DMS153 (cell line): ENCODE measurements around the gene NTPCR.

Experiments used
- DNase-seq: peaks from one replicate; lab custom pipeline; 2025; lab: John Stamatoyannopoulos, UW

Gene NTPCR

GRCh38 chr1:232962761-232963745, 12.6 kb downstream of the NTPCR start:
- DNase-seq, result no peak

- no peak for DNase-seq
Measured at GRCh38 chr1:232964601-232965000, 14.2 kb downstream of the NTPCR start.

GRCh38 chr1:232965124-232965911, 14.9 kb downstream of the NTPCR start:
- DNase-seq, result no peak

- DNase-seq, result no peak
Measured at GRCh38 chr1:232965912-232966217, 15.5 kb downstream of the NTPCR start.

- DNase-seq, result no peak
Measured at GRCh38 chr1:232966663-232967062, 16.3 kb downstream of the NTPCR start.

DNA sequence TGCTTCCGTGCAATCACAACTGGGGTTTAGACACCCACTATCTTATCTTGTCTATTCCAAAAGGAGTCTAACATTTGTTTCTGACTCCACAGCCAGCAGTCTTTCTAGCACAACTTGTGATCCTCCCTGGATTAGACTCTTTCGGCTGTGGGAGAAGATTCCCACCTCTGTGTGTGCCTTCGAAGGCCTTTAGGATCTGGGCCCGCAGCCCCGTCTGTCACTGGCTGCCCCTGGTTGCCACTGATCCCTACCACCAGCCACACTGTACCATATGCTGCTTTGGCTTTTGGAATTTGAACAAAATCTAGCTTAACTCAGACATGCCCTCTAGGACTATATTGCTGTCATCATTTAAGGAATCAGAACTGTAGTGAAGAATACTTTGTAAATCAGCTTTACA, 18.0 kb downstream of the NTPCR start:
- no peak for DNase-seq

GRCh38 chr1:232968965-232969364, 18.6 kb downstream of the NTPCR start:
- no peak for DNase-seq

DNA sequence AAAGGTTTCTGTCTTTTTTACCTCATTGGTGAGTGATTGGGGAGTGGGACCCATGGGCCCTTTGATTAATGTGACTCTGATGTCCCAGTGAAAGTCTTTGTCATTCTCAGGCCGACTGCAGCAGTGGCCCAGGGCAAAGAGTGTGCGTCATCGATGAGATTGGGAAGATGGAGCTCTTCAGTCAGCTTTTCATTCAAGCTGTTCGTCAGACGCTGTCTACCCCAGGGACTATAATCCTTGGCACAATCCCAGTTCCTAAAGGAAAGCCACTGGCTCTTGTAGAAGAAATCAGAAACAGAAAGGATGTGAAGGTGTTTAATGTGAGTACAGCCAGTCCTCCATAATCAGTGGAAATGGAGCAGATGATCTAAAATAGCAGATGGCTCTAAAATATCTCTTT, 19.4 kb downstream of the NTPCR start:
- no peak for DNase-seq

- DNase-seq, result no peak
Measured at GRCh38 chr1:232970508-232970907, 20.1 kb downstream of the NTPCR start.

DNA sequence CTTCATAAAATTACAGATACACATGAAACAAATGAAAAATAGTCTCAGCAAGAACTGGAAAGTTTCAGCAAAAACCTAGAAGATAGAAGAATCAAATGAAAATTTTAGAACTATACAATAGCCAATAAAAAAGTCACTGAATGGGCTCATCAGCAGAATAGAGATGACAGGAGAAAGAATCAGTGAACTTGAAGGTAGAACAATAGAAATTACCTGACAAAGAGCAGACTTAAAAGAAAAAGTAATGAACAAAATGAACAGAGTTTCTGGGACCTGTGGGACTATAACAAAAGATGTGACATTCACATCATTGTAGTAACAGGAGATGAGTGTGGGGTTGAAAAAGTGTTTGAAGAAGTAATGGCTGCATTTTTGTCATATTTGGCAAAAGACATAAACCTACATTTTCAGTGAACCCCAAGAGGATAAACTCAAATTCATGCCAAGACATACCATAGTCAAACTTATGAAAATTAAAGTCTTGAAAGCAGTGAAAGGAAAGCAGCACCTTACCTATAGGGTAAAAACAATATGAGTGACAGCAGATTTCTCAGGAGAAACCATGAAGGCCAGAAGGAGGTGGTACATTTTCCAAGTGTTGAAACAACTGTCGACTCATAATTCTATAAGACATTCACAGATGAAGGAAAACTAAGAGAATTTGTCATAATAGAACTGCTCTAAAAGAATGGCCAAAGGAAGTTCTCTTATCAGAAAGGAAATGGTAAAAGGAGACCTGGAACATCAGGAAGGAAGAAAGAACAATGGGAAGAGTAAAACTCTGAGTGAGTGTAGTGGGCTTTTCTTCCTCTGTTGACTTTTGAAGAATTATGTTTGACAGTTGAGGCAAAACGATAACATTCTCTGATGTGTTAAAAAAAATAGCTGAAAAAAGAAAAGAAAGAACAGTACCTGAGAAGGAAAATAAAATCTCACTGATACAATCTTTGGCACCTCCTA, 23.5 kb downstream of the NTPCR start:
- no peak for DNase-seq

DNA sequence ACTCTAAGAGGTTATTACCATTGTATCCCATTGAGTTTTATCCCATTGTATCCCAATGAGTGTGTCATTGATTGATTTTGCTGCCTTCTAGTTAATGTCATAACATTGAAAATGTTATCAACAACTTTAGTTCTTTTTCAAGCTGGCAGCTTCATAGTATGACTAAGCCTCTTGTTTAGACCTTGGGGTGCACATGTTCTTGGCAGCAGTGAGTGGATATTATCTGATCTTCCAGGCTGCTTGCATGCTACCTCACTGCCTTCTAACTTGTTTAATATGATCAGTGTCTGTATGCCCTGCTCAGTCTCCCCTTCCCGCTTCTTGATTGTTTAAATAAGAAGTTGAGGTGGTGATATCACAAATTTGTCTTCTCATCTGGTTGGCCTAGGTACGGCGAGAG, 24.6 kb downstream of the NTPCR start:
- DNase-seq, result no peak

- DNase-seq, result no peak
Measured at GRCh38 chr1:232978091-232978634, 27.8 kb downstream of the NTPCR start.

GRCh38 chr1:232978815-232979214, 28.4 kb downstream of the NTPCR start:
- DNase-seq, result no peak

- no peak for DNase-seq
Measured at GRCh38 chr1:232979558-232979957, 29.1 kb downstream of the NTPCR start.

DNA sequence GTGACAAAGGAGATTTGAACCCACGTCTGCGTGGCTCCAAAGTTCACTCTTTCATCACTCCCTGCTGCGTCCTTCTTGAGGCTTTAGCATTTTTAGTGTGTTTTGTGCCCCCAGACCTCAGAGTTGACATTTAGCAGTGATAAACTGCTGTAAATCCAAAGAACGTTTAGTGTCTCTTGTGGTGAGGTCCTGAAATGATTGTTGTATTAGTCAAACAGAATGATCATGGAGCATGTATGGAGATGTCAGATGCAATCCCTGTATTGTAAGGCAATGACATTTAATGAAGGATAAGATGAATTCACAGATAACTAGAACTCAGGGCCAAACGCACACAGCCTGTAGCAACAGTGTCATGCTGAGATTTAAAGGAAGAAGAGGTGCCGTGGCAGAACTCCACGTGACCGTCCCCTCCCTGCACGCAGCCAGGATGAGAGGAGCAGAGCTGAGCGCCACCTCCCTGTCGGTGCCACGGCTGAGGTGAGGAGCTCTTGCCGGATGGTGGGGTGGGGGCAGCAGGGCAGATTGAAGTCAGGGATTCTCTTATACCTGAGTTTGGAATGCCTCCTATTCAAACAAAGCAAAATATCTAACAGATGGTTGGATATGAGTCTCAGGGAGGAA, 30.1 kb downstream of the NTPCR start:
- DNase-seq, result no peak

GRCh38 chr1:232980986-232981560, 30.7 kb downstream of the NTPCR start:
- no peak for DNase-seq

GRCh38 chr1:232982238-232982944, 32.0 kb downstream of the NTPCR start:
- DNase-seq, result no peak

- DNase-seq, result no peak
Measured at GRCh38 chr1:232983375-232983774, 33.0 kb downstream of the NTPCR start.

- DNase-seq, result no peak
Measured at GRCh38 chr1:232983817-232984567, 33.6 kb downstream of the NTPCR start.
